GM21360 (cell line): ENCODE results near the gene GPR65.

ENCODE experiments used
- ATAC-seq: cut with Tn5 transposase; IDR thresholded peaks from one replicate; pipeline ENCODE4 v1.9.1; 2021; ENCODE audit warnings: mild to moderate bottlenecking, moderate library complexity; ENCODE audit not compliant: unreplicated experiment

The GPR65 gene

DNA sequence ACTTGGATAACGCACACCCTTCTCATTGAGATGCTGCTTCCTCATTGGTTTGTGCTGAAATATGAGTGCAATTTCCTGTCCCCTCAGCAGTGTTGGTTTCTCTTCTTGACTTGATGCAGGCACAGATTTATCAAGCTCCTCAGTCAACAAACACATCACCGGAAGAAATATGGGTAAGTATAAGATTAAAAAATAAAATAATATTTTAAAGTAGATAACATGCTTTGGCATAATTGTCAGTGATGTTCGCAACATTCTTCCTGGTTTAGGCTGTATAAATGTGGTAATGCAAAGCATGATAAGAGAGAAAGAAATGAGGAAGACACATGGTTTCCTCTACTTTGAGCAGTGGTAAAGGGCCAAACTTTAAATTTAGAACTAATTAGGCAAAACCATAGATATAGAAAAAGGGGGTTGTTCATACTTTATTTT is at the start of gene GPR65:
Gene GPR65 (plus strand): TSS at position 86 of the 432 bp plus-strand sequence. CDS start 5,713 bp downstream, outside the sequence.
- peak; percentile 58 for ATAC-seq

- ATAC-seq, result no peak
Measured at GRCh38 chr14:87955501-87955900, 49.4 kb upstream of the GPR65 start.

DNA sequence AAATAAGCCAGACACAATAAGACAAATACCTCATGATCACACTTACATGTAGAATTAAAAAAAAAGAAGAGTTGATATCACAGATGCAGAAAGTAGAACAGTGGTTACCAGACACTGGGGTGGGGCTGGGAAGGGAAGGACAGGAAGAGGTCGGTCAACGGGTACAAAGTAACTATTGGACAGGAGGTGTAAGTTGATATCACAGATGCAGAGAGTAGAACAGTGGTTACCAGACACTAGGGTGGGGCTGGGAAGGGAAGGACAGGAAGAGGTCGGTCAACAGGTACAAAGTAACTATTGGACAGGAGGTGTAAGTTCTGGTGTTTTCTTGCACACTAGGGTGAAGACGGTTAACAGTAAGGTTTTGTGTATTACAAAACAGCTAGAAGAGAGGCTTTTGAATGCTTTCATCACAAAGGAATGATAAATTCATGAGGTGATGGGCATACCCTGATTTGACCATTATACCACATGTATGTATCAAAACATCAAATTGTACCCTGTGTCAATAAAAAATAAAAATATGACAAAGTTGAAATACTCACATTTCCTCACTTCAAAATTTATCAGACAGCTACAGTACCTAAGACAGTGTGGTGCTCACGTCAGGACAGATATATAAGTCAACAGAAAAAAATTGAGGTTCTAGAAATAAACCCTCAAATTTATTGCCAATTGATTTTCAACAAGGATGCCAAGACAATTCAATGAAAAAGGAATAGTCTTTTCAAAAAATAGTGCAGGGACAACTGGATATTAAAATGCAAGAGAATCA is 44.7 kb upstream of the GPR65 start:
- no peak for ATAC-seq

DNA sequence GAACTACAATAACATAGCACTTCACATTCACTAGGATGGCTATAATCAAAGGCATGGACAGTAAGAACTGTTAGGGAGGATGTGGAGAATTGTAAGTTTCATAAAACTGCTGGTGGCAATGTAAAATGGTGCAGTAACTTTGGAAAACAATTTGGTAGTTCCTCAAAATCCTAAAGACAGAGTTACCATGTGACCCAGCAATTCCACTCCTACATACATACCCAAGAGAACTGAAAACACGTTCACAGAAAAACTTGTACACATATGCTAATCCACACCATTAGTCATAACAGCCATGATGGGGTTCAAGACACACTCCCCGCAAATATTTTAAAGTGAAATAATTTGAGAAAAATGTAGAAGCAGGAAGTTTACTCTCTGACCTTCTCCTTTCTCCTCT is 43.7 kb upstream of the GPR65 start:
- no peak for ATAC-seq

GRCh38 chr14:87966816-87967215 is 38.1 kb upstream of the GPR65 start:
- ATAC-seq, result no peak

DNA sequence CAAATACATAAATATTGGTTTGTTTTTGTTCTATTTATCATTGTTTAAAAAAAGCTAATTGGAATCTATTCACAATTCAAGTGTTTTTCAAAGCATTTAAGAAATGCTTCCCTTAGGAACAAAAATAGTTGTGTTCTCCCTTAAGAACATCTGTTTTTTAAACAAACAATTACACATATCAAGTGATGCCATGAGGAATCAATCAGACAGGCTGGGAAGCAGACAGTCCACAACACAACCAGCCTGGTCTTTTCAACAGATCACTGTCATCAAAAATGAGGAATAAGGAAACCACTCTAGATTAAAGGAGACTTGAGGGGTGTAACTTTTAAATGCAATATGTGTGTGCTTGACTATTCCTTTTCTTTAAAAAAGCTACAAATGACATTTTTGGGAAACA is 37.4 kb upstream of the GPR65 start:
- ATAC-seq, result no peak

DNA sequence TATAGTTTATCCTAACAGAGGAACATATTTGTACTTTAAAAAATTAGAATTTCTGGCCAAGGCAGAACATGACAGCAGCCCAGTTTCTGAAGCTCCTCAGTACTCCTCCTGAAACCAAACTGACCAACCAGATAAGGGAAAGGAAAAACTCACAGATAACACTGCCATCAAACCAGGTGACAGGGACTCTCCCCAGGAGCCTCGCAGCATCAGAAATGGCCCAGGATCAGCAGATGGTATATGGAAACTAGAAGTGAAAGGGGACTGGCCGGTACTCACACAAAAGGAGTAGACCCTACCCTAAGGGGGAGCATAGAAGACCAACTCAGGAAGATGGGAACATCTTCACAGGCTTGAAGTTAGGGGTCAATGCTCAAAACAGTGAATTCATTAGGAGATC is 33.9 kb upstream of the GPR65 start:
- ATAC-seq, result peak; percentile 99

GRCh38 chr14:87975636-87976035 is 29.3 kb upstream of the GPR65 start:
- no peak for ATAC-seq

- ATAC-seq, result no peak
Measured at GRCh38 chr14:87979689-87980088, 25.2 kb upstream of the GPR65 start.

DNA sequence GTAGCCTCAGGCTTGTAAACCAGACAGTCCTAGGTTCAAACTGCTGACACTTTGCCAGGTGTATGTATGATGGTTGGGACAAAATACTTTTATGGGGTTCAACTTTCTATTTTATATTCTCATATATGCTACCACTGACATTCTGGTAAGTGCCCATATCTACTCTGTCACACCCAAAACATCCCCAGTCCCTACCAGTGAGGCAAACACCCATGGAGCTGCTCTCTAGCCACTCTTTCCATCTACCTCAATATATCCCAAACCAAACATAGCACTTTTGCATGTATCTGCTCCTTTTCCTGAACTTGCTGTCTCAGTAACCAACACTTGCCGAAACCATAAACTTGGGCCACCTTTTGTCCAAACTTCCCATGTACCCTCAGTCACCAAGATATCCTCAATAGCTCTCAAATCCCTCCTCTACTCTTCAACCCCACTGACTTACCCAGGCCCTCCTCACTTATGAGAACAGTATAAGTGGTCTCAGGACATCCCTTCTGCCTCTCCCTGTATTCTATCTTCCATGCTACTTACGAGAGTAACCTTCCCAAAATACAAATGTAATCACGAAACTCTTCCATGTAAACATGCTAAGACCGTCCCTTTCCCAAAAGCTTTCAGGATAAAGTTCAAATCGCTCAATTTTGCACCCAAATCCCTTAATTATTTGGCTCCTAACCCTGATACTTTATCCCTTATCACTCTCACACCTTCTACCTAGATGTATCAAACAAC is 15.5 kb upstream of the GPR65 start:
- no peak for ATAC-seq

DNA sequence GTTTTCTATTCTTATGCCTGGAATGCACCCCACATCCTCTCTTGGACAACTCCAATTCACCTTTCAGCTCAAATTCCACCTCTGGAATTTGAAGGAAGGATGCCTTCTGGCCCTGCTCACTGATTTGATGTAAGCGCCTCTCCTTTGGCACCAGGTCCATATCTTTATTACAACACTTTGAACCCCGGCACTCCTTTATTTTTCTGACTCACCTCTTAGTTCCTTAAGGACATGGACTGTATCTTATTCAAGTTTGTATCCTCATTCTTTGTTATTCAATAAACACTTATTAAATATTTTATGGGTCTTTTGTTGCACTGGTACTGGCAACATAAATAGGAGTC is 15.0 kb upstream of the GPR65 start:
- ATAC-seq, result no peak

GRCh38 chr14:87990682-87991081 is 14.3 kb upstream of the GPR65 start:
- ATAC-seq, result no peak

DNA sequence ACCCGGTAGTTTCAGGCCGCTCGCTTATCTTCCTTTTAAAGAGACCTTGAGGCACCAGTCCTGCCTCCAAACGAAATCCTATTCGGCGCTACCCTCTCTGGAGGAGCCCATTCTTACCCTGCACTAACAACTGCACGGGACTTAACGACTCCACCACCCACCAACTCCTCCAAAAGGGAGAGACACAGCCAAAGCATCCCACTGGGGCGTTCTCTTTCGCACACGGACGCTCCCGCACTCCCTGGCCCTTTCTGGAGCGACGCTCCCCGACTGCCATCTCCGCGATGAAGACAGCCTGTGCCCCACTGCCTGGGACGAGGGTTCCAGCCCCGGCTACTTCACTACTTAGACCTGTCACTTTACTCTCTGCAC is 12.6 kb upstream of the GPR65 start:
- peak; percentile 3 for ATAC-seq

DNA sequence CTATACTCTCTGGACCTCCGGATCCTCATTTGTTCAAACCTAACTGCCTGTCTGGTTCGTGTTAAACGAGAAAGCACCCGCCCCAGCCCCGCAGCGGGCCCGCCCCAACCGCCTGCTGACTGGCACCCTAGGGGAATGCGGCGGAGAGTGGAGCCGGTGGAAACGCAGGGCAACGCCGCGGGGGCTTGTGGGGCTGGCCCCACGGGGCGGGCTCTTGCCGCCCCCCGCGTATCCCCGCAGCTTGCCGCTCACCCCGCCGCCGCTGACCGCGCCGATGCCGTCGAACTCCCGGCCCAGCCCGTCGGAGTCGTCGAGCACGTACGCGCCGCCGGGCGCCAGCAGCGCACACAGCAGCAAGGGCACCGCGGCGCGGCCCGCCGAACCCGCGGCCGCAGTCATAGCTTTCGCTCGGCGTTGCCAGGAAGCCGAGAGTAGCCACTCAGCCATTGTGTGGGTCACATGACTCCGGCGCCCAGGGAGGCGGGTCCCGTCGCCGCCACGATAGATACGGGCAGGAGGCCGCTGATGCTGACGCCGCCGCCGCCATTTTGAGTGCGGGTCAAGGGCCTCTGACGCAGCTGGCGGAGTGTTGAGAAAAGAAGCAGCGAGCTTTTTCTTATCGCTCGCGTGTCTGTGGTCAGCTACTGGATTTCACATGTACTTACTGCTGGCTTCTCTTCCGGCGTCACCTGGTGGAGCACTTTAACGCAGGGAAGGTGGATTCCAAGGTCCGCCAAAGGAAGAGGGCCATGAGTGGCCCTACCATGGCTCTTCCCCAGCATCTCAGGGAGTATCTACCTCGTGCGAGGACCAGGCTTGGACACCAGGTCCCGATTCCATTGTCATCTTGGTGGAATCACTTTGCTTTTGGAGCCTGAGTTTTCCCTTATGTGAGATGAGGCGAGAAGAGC is 12.0 kb upstream of the GPR65 start, which contains the start of gene GALC:
Gene GALC (minus strand): TSS at position 465 of the 911 bp plus-strand sequence. CDS start 18 bp downstream, at position 447.
- ATAC-seq, result peak; percentile 86

DNA sequence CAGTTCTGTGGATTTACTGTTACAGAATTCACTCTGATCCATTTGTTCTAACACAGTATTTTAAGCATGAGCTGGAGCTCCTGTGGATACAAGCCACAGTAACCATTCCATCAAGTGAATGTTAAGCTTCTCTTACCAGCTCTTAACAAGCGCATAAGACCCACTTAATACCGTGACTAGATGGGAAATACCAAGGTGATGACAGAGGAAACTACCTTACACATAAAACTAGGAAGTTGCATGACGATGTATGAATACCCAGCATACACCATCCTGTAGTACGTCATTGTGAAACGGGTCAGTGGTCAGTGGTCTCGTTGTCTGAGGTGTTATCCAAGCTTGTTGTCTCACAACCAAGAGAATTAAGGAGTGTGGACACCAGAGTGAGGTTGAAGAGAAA is 10.0 kb upstream of the GPR65 start:
- ATAC-seq, result peak; percentile 28

GRCh38 chr14:87995500-87996290 is 9.2 kb upstream of the GPR65 start:
- ATAC-seq, result no peak

- ATAC-seq, result no peak
Measured at GRCh38 chr14:87996291-87996592, 8.7 kb upstream of the GPR65 start.

DNA sequence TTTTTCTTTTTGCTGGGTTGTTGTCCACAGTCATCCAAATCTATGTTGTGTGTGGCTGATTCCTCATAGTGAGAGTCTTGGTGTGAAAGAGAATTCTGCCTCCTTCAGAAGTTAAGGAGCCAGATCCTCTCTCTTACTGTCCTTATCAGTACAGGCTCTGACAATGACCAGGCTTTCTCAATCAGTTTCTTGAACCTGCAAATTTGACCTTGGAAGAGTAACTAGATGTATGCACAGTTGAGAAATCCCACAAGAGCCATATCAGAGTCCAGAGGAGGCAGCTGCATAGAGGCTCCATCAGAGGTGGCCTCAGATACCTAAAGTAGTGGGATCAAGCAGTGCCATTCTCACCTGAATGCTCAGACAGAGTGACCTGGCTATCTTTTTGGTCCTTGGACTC is 6.5 kb upstream of the GPR65 start:
- no peak for ATAC-seq

- no peak for ATAC-seq
Measured at GRCh38 chr14:87999277-87999676, 5.7 kb upstream of the GPR65 start.

GRCh38 chr14:88002421-88003075 is 2.4 kb upstream of the GPR65 start:
- no peak for ATAC-seq
